GM23338 (cell line): ENCODE measurements around the gene MAST4. TPM values are rescaled to one million over a fixed set of nuclear protein-coding genes. Genes with fewer than 3 reads are reported as not detected.

Source experiments
- ATAC-seq: fragments of 200-7000 bp; cut with Tn5 transposase; 3 replicates; pipeline ENCODE4 v1.9.1; 2020
- DNase-seq: peaks from one replicate; pipeline ENCODE4 v3.0.0-alpha.2; 2015; ENCODE audit warnings: low spot score
- H2AFZ ChIP-seq: fragments of 200-600 bp; sonication (generic); 2 replicates; pipeline ENCODE4 v1.8.0; 2016; ENCODE audit warnings: antibody characterized with exemption, mild to moderate bottlenecking, moderate library complexity
- H3F3A ChIP-seq: fragments of 200-600 bp; sonication (generic); replicated peaks from 2 replicates; pipeline ENCODE4 v1.8.0; 2017; ENCODE audit warnings: antibody characterized with exemption, mixed run types, low read depth
- H3K27ac ChIP-seq: fragments of 200-600 bp; sonication (generic); 2 replicates; pipeline ENCODE4 v1.6.1; 2016; ENCODE audit warnings: low read depth
- H3K27me3 ChIP-seq: fragments of 200-600 bp; sonication (generic); 2 replicates; pipeline ENCODE4 v1.8.0; 2016; ENCODE audit warnings: mild to moderate bottlenecking, mixed run types, moderate library complexity; ENCODE audit not compliant: insufficient read depth
- H3K36me3 ChIP-seq: fragments of 200-600 bp; sonication (generic); 2 replicates; pipeline ENCODE4 v1.8.0; 2016; ENCODE audit warnings: mild to moderate bottlenecking; ENCODE audit not compliant: insufficient read depth
- H3K4me1 ChIP-seq: fragments of 200-600 bp; sonication (generic); 2 replicates; pipeline ENCODE4 v1.8.0; 2016; ENCODE audit warnings: mild to moderate bottlenecking, moderate library complexity; ENCODE audit not compliant: insufficient read depth
- H3K4me2 ChIP-seq: fragments of 200-600 bp; sonication (generic); 2 replicates; pipeline ENCODE4 v1.7.1; 2017; ENCODE audit warnings: mixed run types
- H3K4me3 ChIP-seq: fragments of 200-600 bp; sonication (generic); 2 replicates; pipeline ENCODE4 v1.6.1; 2016; ENCODE audit warnings: mixed run types
- H3K79me2 ChIP-seq: fragments of 200-600 bp; sonication (generic); replicated peaks from 2 replicates; pipeline ENCODE4 v1.8.0; 2017; ENCODE audit warnings: mild to moderate bottlenecking; ENCODE audit not compliant: insufficient read depth
- H3K9me2 ChIP-seq: fragments of 200-600 bp; sonication (generic); 2 replicates; pipeline ENCODE4 v1.8.0; 2017; ENCODE audit not compliant: insufficient read depth
- H4K20me1 ChIP-seq: fragments of 200-600 bp; sonication (generic); replicated peaks from 2 replicates; pipeline ENCODE4 v1.8.0; 2017; ENCODE audit warnings: mild to moderate bottlenecking; ENCODE audit not compliant: insufficient read depth
- H3K27ac Mint-ChIP-seq: 2 replicates; pipeline ENCODE4 v1.8.0; 2020; ENCODE audit warnings: inconsistent platforms, mild to moderate bottlenecking, moderate library complexity, mixed read lengths
- H3K27me3 Mint-ChIP-seq: 3 replicates; pipeline ENCODE4 v1.8.0; 2022; ENCODE audit warnings: low read depth, mild to moderate bottlenecking, moderate library complexity, mixed read lengths, inconsistent platforms; ENCODE audit not compliant: insufficient read depth, poor library complexity
- H3K36me3 Mint-ChIP-seq: 3 replicates; pipeline ENCODE4 v1.8.0; 2021; ENCODE audit warnings: low read depth, mild to moderate bottlenecking, inconsistent platforms, moderate library complexity, mixed read lengths
- H3K4me1 Mint-ChIP-seq: 3 replicates; pipeline ENCODE4 v1.8.0; 2020; ENCODE audit warnings: mild to moderate bottlenecking, inconsistent platforms, mixed read lengths
- H3K4me3 Mint-ChIP-seq: 3 replicates; pipeline ENCODE4 v1.8.0; 2021; ENCODE audit warnings: moderate library complexity, mild to moderate bottlenecking, inconsistent platforms, mixed read lengths
- H3K9me3 Mint-ChIP-seq: 3 replicates; pipeline ENCODE4 v1.8.0; 2020; ENCODE audit warnings: moderate library complexity, mild to moderate bottlenecking, inconsistent platforms, mixed read lengths
- CREB1 ChIP-seq: fragments of 250-450 bp; sonication (Bioruptor Pico); IDR thresholded peaks from 2 replicates; pipeline ENCODE4 v1.5.0; 2020; ENCODE audit warnings: low read depth, mild to moderate bottlenecking, moderate library complexity
- EZH2 ChIP-seq: fragments of 200-600 bp; sonication (generic); IDR thresholded peaks from one replicate; pipeline ENCODE4 v1.8.0; 2017; ENCODE audit warnings: antibody characterized with exemption, mild to moderate bottlenecking, low read depth; ENCODE audit not compliant: unreplicated experiment
- EZH2phosphoT487 ChIP-seq: fragments of 200-600 bp; sonication (generic); IDR thresholded peaks from one replicate; pipeline ENCODE4 v1.8.1; 2018; ENCODE audit warnings: antibody characterized with exemption; ENCODE audit not compliant: unreplicated experiment
- JUNB ChIP-seq: IDR thresholded peaks from one replicate; pipeline ENCODE4 v1.6.1; 2016; ENCODE audit warnings: antibody characterized with exemption; ENCODE audit not compliant: unreplicated experiment
- NANOG ChIP-seq: IDR thresholded peaks from 2 replicates; pipeline ENCODE4 v1.6.1; 2016; ENCODE audit warnings: antibody characterized with exemption, borderline replicate concordance
- POLR2AphosphoS5 ChIP-seq: IDR thresholded peaks from 2 replicates; pipeline ENCODE4 v1.6.1; 2016; ENCODE audit warnings: antibody characterized with exemption, low read depth
- STAT1 ChIP-seq: IDR thresholded peaks from one replicate; pipeline ENCODE4 v1.6.1; 2016; ENCODE audit warnings: antibody characterized with exemption; ENCODE audit not compliant: unreplicated experiment
- ZNF114 ChIP-seq: fragments of 250-450 bp; sonication (Bioruptor Pico); IDR thresholded peaks from 2 replicates; pipeline ENCODE4 v1.5.0; 2020; ENCODE audit warnings: mild to moderate bottlenecking, moderate library complexity
- ZNF331 ChIP-seq: fragments of 250-450 bp; sonication (Bioruptor Pico); IDR thresholded peaks from 2 replicates; pipeline ENCODE4 v1.5.0; 2020; ENCODE audit warnings: low read depth, mild to moderate bottlenecking, moderate library complexity
- polyA plus RNA-seq: library from polyadenylated mRNA; unstranded; fragments of >200 nt; fragmentation: Nextera tagmentation; extraction: Ambion mirVana; gene quantifications from 2 replicates; pipeline ENCODE4 v1.2.1, GENCODE V29; 2016
- total RNA-seq: library from RNA; depleted of rRNA; stranded (reverse); fragments of >200 nt; shearing (Covaris generic); gene quantifications from 2 replicates; pipeline ENCODE4 v1.2.3, GENCODE V29; 2014
- TF ChIP-seq, protein P1 (sequence below), 2 experiments: fragments of 200-600 bp in 1 of 2; sonication (generic) in 1 of 2; conservative IDR thresholded peaks; 2 replicates each; pipeline versions ENCODE4 v1.5.1 to v1.6.1; 2016 to 2017; ENCODE audit warnings: antibody characterized with exemption in 2 of 2, low read depth in 2 of 2, mild to moderate bottlenecking in 2 of 2, moderate library complexity in 1 of 2
- TF ChIP-seq, protein P2 (sequence below): IDR thresholded peaks from one replicate; pipeline ENCODE4 v1.6.1; 2018; ENCODE audit warnings: antibody characterized with exemption; ENCODE audit not compliant: unreplicated experiment
- TF ChIP-seq, protein P3 (sequence below): fragments of 250-450 bp; sonication (Bioruptor Pico); IDR thresholded peaks from 2 replicates; pipeline ENCODE4 v1.5.0; 2020; ENCODE audit warnings: mild to moderate bottlenecking, moderate library complexity
- TF ChIP-seq, protein P4 (sequence below): IDR thresholded peaks from 2 replicates; pipeline ENCODE4 v1.6.1; 2016; ENCODE audit warnings: antibody characterized with exemption

Gene MAST4
- total and polyA plus RNA-seq, 2 experiments from 2014 or later, result 3.6 to 8.5 TPM

DNA sequence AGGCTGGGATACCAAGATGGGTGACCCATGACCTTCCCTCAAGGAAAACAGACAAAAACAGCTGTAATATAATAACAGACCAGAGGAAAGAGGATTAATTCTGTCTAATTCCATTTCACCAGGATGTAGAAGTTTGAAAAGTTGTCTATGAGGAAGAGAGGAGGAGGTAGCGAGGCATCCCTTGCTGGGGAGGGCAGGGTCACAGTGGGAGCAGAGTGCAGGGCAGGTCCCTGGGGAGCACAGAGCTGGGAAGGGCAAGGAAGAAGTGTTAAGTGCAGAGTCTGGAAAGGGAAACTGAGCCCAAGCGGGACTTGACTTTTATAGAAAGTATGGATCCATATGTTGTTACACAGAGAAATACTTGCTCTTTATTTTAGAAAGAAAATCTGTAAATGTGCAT lies 389.8 kb downstream of the MAST4 start:
- ATAC-seq, result no peak
- Histone ChIP-seq H3F3A (no peaks in the 10 kb centered on the region), H3K36me3 (no peaks in the 10 kb centered on the region), H3K4me3 (no peak overlapping the region), H3K27ac (no peak overlapping the region), H3K4me1 (peaks cover 10% of the 10 kb centered on the region; the same call in 1 of the 2 replicates), H3K4me2 (peak overlapping the region; percentile 41; the same call in 1 of the 2 replicates), H4K20me1 (no peaks in the 10 kb centered on the region), H3K27me3 (no peaks in the 10 kb centered on the region), H3K9me2 (no peaks in the 10 kb centered on the region), H2AFZ (no peak overlapping the region), H3K79me2 (no peaks in the 10 kb centered on the region)
- DNase-seq, result no peak
- TF ChIP-seq ZNF331 (CRISPR knock-in tag) (no peak), CREB1 (CRISPR knock-in tag) (no peak), JUNB (no peak), STAT1 (no peak), EZH2 (no peak), ZNF114 (no peak), EZH2phosphoT487 (no peak), POLR2AphosphoS5 (no peak), NANOG (no peak)
- TF ChIP-seq, protein P1, sequence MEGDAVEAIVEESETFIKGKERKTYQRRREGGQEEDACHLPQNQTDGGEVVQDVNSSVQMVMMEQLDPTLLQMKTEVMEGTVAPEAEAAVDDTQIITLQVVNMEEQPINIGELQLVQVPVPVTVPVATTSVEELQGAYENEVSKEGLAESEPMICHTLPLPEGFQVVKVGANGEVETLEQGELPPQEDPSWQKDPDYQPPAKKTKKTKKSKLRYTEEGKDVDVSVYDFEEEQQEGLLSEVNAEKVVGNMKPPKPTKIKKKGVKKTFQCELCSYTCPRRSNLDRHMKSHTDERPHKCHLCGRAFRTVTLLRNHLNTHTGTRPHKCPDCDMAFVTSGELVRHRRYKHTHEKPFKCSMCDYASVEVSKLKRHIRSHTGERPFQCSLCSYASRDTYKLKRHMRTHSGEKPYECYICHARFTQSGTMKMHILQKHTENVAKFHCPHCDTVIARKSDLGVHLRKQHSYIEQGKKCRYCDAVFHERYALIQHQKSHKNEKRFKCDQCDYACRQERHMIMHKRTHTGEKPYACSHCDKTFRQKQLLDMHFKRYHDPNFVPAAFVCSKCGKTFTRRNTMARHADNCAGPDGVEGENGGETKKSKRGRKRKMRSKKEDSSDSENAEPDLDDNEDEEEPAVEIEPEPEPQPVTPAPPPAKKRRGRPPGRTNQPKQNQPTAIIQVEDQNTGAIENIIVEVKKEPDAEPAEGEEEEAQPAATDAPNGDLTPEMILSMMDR (conservative IDR thresholded peaks at IDR 0.05; ENCODE audit: low read depth in 2 of 2), result no peak
- TF ChIP-seq, protein P2, sequence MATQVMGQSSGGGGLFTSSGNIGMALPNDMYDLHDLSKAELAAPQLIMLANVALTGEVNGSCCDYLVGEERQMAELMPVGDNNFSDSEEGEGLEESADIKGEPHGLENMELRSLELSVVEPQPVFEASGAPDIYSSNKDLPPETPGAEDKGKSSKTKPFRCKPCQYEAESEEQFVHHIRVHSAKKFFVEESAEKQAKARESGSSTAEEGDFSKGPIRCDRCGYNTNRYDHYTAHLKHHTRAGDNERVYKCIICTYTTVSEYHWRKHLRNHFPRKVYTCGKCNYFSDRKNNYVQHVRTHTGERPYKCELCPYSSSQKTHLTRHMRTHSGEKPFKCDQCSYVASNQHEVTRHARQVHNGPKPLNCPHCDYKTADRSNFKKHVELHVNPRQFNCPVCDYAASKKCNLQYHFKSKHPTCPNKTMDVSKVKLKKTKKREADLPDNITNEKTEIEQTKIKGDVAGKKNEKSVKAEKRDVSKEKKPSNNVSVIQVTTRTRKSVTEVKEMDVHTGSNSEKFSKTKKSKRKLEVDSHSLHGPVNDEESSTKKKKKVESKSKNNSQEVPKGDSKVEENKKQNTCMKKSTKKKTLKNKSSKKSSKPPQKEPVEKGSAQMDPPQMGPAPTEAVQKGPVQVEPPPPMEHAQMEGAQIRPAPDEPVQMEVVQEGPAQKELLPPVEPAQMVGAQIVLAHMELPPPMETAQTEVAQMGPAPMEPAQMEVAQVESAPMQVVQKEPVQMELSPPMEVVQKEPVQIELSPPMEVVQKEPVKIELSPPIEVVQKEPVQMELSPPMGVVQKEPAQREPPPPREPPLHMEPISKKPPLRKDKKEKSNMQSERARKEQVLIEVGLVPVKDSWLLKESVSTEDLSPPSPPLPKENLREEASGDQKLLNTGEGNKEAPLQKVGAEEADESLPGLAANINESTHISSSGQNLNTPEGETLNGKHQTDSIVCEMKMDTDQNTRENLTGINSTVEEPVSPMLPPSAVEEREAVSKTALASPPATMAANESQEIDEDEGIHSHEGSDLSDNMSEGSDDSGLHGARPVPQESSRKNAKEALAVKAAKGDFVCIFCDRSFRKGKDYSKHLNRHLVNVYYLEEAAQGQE, result no peak
- TF ChIP-seq, protein P3, sequence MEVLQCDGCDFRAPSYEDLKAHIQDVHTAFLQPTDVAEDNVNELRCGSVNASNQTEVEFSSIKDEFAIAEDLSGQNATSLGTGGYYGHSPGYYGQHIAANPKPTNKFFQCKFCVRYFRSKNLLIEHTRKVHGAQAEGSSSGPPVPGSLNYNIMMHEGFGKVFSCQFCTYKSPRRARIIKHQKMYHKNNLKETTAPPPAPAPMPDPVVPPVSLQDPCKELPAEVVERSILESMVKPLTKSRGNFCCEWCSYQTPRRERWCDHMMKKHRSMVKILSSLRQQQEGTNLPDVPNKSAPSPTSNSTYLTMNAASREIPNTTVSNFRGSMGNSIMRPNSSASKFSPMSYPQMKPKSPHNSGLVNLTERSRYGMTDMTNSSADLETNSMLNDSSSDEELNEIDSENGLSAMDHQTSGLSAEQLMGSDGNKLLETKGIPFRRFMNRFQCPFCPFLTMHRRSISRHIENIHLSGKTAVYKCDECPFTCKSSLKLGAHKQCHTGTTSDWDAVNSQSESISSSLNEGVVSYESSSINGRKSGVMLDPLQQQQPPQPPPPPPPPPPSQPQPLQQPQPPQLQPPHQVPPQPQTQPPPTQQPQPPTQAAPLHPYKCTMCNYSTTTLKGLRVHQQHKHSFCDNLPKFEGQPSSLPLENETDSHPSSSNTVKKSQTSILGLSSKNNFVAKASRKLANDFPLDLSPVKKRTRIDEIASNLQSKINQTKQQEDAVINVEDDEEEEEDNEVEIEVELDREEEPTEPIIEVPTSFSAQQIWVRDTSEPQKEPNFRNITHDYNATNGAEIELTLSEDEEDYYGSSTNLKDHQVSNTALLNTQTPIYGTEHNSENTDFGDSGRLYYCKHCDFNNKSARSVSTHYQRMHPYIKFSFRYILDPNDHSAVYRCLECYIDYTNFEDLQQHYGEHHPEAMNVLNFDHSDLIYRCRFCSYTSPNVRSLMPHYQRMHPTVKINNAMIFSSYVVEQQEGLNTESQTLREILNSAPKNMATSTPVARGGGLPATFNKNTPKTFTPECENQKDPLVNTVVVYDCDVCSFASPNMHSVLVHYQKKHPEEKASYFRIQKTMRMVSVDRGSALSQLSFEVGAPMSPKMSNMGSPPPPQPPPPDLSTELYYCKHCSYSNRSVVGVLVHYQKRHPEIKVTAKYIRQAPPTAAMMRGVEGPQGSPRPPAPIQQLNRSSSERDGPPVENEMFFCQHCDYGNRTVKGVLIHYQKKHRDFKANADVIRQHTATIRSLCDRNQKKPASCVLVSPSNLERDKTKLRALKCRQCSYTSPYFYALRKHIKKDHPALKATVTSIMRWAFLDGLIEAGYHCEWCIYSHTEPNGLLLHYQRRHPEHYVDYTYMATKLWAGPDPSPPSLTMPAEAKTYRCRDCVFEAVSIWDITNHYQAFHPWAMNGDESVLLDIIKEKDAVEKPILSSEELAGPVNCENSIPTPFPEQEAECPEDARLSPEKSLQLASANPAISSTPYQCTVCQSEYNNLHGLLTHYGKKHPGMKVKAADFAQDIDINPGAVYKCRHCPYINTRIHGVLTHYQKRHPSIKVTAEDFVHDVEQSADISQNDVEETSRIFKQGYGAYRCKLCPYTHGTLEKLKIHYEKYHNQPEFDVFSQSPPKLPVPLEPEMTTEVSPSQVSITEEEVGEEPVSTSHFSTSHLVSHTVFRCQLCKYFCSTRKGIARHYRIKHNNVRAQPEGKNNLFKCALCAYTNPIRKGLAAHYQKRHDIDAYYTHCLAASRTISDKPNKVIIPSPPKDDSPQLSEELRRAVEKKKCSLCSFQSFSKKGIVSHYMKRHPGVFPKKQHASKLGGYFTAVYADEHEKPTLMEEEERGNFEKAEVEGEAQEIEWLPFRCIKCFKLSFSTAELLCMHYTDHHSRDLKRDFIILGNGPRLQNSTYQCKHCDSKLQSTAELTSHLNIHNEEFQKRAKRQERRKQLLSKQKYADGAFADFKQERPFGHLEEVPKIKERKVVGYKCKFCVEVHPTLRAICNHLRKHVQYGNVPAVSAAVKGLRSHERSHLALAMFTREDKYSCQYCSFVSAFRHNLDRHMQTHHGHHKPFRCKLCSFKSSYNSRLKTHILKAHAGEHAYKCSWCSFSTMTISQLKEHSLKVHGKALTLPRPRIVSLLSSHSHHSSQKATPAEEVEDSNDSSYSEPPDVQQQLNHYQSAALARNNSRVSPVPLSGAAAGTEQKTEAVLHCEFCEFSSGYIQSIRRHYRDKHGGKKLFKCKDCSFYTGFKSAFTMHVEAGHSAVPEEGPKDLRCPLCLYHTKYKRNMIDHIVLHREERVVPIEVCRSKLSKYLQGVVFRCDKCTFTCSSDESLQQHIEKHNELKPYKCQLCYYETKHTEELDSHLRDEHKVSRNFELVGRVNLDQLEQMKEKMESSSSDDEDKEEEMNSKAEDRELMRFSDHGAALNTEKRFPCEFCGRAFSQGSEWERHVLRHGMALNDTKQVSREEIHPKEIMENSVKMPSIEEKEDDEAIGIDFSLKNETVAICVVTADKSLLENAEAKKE (CRISPR knock-in tag), result no peak
- TF ChIP-seq, protein P4, sequence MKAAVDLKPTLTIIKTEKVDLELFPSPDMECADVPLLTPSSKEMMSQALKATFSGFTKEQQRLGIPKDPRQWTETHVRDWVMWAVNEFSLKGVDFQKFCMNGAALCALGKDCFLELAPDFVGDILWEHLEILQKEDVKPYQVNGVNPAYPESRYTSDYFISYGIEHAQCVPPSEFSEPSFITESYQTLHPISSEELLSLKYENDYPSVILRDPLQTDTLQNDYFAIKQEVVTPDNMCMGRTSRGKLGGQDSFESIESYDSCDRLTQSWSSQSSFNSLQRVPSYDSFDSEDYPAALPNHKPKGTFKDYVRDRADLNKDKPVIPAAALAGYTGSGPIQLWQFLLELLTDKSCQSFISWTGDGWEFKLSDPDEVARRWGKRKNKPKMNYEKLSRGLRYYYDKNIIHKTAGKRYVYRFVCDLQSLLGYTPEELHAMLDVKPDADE, result no peak
- Mint-ChIP-seq H3K27ac (no peak overlapping the region), H3K4me3 (no peak overlapping the region), H3K36me3 (no peaks in the 10 kb centered on the region), H3K27me3 (no peaks in the 10 kb centered on the region), H3K9me3 (no peaks in the 10 kb centered on the region), H3K4me1 (peaks cover 43% of the 10 kb centered on the region)
